PFSK-1 (cell line): ENCODE data around the gene TBX1.

Experiments used
- POLR2AphosphoS5 ChIP-seq: IDR thresholded peaks from 2 replicates; pipeline ENCODE4 v1.6.1; 2012; ENCODE audit warnings: low read depth, mild to moderate bottlenecking, control low read depth, low read length, moderate library complexity
- TAF1 ChIP-seq: IDR thresholded peaks from 2 replicates; pipeline ENCODE4 v1.6.1; 2012; ENCODE audit warnings: low read length, control low read depth, borderline replicate concordance; ENCODE audit not compliant: insufficient read depth

- TF ChIP-seq TAF1, result no peak
- TF ChIP-seq POLR2AphosphoS5, result no peak
Observed at GRCh38 chr22:19734837-19735382, 25.7 kb upstream of the TBX1 start.
